ENCODE results near the gene KIAA1958. TPM values are rescaled to one million over a fixed set of nuclear protein-coding genes. Genes with fewer than 3 reads are reported as not detected.

The KIAA1958 gene
- total and polyA plus RNA-seq, 10 donors, result 0.39 to 11.9 (median 6.3) TPM

- Histone ChIP-seq H3K27me3 (replicated peaks in 1 of 7) (no peaks in the 10 kb centered on the region), H3K9me3 (no peaks in the 10 kb centered on the region), H3K4me3 (no peak overlapping the region), H3K27ac (no peak overlapping the region), H3K36me3 (no peaks in the 10 kb centered on the region), H3K4me1 (no peaks in the 10 kb centered on the region)
- intact Hi-C loops (cut with DNase I; ENCODE audit: low total_unique reads), result no loop called here
- WGBS, 5 donors, result 92 to 95% (median 95%) methylated on average over 4 of the region's 4 CpGs
- no peak for DNase-seq
- TF ChIP-seq, protein P1, sequence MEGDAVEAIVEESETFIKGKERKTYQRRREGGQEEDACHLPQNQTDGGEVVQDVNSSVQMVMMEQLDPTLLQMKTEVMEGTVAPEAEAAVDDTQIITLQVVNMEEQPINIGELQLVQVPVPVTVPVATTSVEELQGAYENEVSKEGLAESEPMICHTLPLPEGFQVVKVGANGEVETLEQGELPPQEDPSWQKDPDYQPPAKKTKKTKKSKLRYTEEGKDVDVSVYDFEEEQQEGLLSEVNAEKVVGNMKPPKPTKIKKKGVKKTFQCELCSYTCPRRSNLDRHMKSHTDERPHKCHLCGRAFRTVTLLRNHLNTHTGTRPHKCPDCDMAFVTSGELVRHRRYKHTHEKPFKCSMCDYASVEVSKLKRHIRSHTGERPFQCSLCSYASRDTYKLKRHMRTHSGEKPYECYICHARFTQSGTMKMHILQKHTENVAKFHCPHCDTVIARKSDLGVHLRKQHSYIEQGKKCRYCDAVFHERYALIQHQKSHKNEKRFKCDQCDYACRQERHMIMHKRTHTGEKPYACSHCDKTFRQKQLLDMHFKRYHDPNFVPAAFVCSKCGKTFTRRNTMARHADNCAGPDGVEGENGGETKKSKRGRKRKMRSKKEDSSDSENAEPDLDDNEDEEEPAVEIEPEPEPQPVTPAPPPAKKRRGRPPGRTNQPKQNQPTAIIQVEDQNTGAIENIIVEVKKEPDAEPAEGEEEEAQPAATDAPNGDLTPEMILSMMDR (IDR thresholded peaks at IDR 0.05 in 8 of 11, conservative IDR thresholded peaks at IDR 0.05 in 3 of 11), result no peak
- TF ChIP-seq POLR2AphosphoS5 (IDR thresholded peaks at IDR 0.05) (no peak), POLR2A (IDR thresholded peaks at IDR 0.05) (no peak)
Observed at GRCh38 chr9:112505086-112505485, 18.5 kb downstream of the KIAA1958 start.

DNA sequence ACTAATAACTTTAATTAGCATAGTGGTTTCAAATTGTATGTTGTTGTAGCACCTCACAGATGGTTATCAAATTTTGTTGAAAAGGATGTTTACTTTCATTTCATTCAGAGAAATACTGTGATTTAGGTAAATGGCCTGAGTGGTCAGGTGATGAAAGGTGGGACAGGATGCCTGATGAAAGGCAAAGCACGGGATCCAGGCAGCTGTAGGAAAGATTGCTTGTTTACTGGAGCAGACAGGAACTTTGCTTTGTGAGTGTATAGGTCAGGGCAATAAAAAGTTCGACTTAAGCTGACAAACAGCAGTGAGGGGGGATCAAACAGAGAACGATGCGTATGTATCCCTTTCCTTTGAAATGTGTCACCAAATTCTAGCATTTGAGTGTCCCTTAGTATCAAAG lies 19.0 kb downstream of the KIAA1958 start:
- WGBS, 5 donors, result 87 to 92% (median 89%) methylated on average over 4 of the region's 4 CpGs
- H3K4me1 ChIP-seq, result no peaks in the 10 kb centered on the region
- H3K4me3 ChIP-seq, result no peak overlapping the region
- no peaks in the 10 kb centered on the region for H3K9me3 ChIP-seq
- no peak overlapping the region for H3K27ac ChIP-seq
- intact Hi-C loops (cut with DNase I; ENCODE audit: low total_unique reads), result no loop called here
- no peak for DNase-seq
- no peaks in the 10 kb centered on the region for H3K36me3 ChIP-seq
- TF ChIP-seq POLR2AphosphoS5 (IDR thresholded peaks at IDR 0.05) (no peak), POLR2A (IDR thresholded peaks at IDR 0.05) (no peak)
- TF ChIP-seq, protein P1 (IDR thresholded peaks at IDR 0.05 in 8 of 11, conservative IDR thresholded peaks at IDR 0.05 in 3 of 11), result no peak
- no peaks in the 10 kb centered on the region for H3K27me3 ChIP-seq (replicated peaks in 1 of 7)

GRCh38 chr9:112506571-112506970 lies 19.9 kb downstream of the KIAA1958 start:
- intact Hi-C loops (cut with DNase I; ENCODE audit: low total_unique reads), result no loop called here
- Histone ChIP-seq H3K4me1 (no peaks in the 10 kb centered on the region), H3K27me3 (replicated peaks in 1 of 7) (no peaks in the 10 kb centered on the region), H3K27ac (no peak overlapping the region), H3K4me3 (no peak overlapping the region), H3K9me3 (no peaks in the 10 kb centered on the region), H3K36me3 (no peaks in the 10 kb centered on the region)
- DNase-seq, result no peak
- 89 to 94% (median 93%) methylated on average over 2 of the region's 2 CpGs for WGBS, 5 donors
- TF ChIP-seq POLR2AphosphoS5 (IDR thresholded peaks at IDR 0.05), result no peak
- TF ChIP-seq, protein P1 (IDR thresholded peaks at IDR 0.05 in 8 of 11, conservative IDR thresholded peaks at IDR 0.05 in 3 of 11), result no peak
- TF ChIP-seq POLR2A (IDR thresholded peaks at IDR 0.05), result no peak

DNA sequence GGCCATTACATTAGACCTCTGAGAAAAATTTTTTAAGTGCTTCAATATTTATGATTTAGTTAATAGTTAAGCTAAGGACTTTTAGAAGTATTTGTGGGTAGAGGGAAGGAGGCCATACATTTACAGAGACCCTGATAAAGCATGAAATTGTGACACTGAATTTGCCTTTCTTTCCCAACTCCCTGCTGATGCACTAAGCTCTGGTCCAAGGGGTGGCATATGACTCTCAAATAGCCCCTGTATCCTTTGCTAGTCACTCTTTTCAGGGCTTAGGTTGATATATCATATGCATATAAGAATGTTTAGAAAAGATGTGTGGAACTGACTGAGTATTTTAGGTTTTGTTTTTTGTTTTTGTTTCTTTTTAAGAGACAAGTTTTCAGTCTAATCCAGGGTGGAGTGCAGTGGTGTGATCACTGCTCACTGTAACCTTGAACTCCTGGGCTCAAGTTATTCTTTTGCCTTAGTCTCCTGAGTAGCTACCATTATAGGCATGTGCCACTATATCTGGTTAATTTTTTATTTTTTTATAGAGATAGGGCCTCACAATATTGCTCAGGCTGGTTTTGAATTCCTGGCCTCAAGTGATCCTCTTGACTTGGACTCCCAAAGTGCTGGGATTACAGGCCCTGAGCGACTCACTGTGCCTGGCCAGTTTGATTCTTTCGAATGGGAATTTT lies 20.5 kb downstream of the KIAA1958 start:
- intact Hi-C loops (cut with DNase I; ENCODE audit: low total_unique reads), result no loop called here
- Histone ChIP-seq H3K27ac (no peak overlapping the region), H3K27me3 (replicated peaks in 1 of 7) (no peaks in the 10 kb centered on the region), H3K9me3 (no peaks in the 10 kb centered on the region), H3K36me3 (no peaks in the 10 kb centered on the region), H3K4me1 (no peaks in the 10 kb centered on the region), H3K4me3 (no peak overlapping the region)
- 96 to 100% (median 97%) methylated on average over 2 of the region's 2 CpGs for WGBS, 5 donors
- DNase-seq, result no peak
- TF ChIP-seq, protein P1 (IDR thresholded peaks at IDR 0.05 in 8 of 11, conservative IDR thresholded peaks at IDR 0.05 in 3 of 11), result no peak
